Fibroblast of pulmonary artery (primary cell): ENCODE results near the gene BBX.

Experiments
- DNase-seq: peaks from one replicate; pipeline ENCODE4 v3.0.0-alpha.2; 2010; ENCODE audit warnings: low read depth
- H3K4me3 ChIP-seq: replicated peaks from 2 replicates; pipeline ENCODE4 v1.5.1; 2011; ENCODE audit warnings: low read depth, mild to moderate bottlenecking, control low read depth, low read length, moderate library complexity
- CTCF ChIP-seq: IDR thresholded peaks from 2 replicates; pipeline ENCODE4 v1.5.1; 2011; ENCODE audit warnings: mild to moderate bottlenecking, control low read depth, low read length, inconsistent platforms; ENCODE audit errors: missing control alignments

The BBX gene

GRCh38 chr3:107816107-107816506 lies 293.3 kb downstream of the BBX start:
- no peak overlapping the region for H3K4me3 ChIP-seq
- DNase-seq: no peak
- TF ChIP-seq CTCF: no peak

GRCh38 chr3:107817076-107817475 lies 294.3 kb downstream of the BBX start:
- DNase-seq: no peak
- H3K4me3 ChIP-seq: no peak overlapping the region
- no peak for TF ChIP-seq CTCF

- no peak for DNase-seq
- no peak for TF ChIP-seq CTCF
- no peak overlapping the region for H3K4me3 ChIP-seq
Observed at GRCh38 chr3:107818025-107818424, 295.3 kb downstream of the BBX start.

GRCh38 chr3:107819656-107820055 lies 296.9 kb downstream of the BBX start:
- H3K4me3 ChIP-seq: no peak overlapping the region
- no peak for TF ChIP-seq CTCF
- no peak for DNase-seq

- no peak overlapping the region for H3K4me3 ChIP-seq
- TF ChIP-seq CTCF: no peak
- no peak for DNase-seq
Observed at GRCh38 chr3:107822308-107822707, 299.5 kb downstream of the BBX start.

GRCh38 chr3:107824822-107825371 lies 302.1 kb downstream of the BBX start:
- TF ChIP-seq CTCF: no peak
- DNase-seq: no peak
- H3K4me3 ChIP-seq: no peak overlapping the region

GRCh38 chr3:107825556-107825955 lies 302.8 kb downstream of the BBX start:
- DNase-seq: no peak
- TF ChIP-seq CTCF: no peak
- no peak overlapping the region for H3K4me3 ChIP-seq
